H1 (cell line): Measurements from ENCODE around the gene SNX19. TPM values are rescaled to one million over a fixed set of nuclear protein-coding genes. Genes with fewer than 3 reads are reported as not detected.

Source experiments
- CTCF ChIA-PET: fragments of 300-600 bp; sonication (Branson Sonifier 250); formaldehyde crosslinking; loops from one replicate; lab custom pipeline; 2021; ENCODE audit not compliant: partially characterized antibody; lab: Charles Lee
- POLR2A ChIA-PET: fragments of 300-600 bp; sonication (Branson Sonifier 250); formaldehyde crosslinking; loops from one replicate; lab custom pipeline; 2021; ENCODE audit warnings: inconsistent platforms; ENCODE audit not compliant: partially characterized antibody; lab: Charles Lee
- DNase-seq, 2 experiments: peaks; one replicate each; pipeline versions ENCODE4 v3.0.0 to v3.0.0-alpha.2; 2010 to 2022; ENCODE audit warnings: low spot score in 2 of 2, low read depth in 1 of 2, mixed read lengths in 1 of 2
- FAIRE-seq: peaks from 2 replicates; lab custom pipeline; 2011; peaks lifted over from hg19 to GRCh38; lab: Jason Lieb, UNC
- H2AFZ ChIP-seq: 2 replicates; pipeline ENCODE4 v1.8.1; 2012; ENCODE audit warnings: low read length, inconsistent platforms
- H2AK5ac ChIP-seq: 2 replicates; pipeline ENCODE4 v1.6.1; 2013; ENCODE audit warnings: low read depth, low read length
- H2BK120ac ChIP-seq: replicated peaks from 2 replicates; pipeline ENCODE3; 2013; ENCODE audit warnings: low read depth, low read length, inconsistent platforms
- H2BK12ac ChIP-seq: 2 replicates; pipeline ENCODE4 v1.6.1; 2013; ENCODE audit warnings: low read depth, low read length
- H2BK15ac ChIP-seq: 2 replicates; pipeline ENCODE4 v1.6.1; 2013; ENCODE audit warnings: low read length
- H2BK20ac ChIP-seq: 2 replicates; pipeline ENCODE4 v1.6.1; 2013; ENCODE audit warnings: low read length
- H2BK5ac ChIP-seq: 2 replicates; pipeline ENCODE4 v1.6.1; 2013; ENCODE audit warnings: low read depth, low read length
- H3K14ac ChIP-seq: 2 replicates; pipeline ENCODE4 v1.6.1; 2013; ENCODE audit warnings: inconsistent platforms; ENCODE audit not compliant: insufficient read length
- H3K18ac ChIP-seq: 2 replicates; pipeline ENCODE4 v1.6.1; 2013; ENCODE audit warnings: low read length; ENCODE audit errors: extremely low read depth
- H3K23ac ChIP-seq: 2 replicates; pipeline ENCODE4 v1.6.1; 2013; ENCODE audit warnings: inconsistent platforms; ENCODE audit not compliant: insufficient read length
- H3K23me2 ChIP-seq: 2 replicates; pipeline ENCODE4 v1.6.1; 2013; ENCODE audit warnings: low read depth, low read length
- H3K27ac ChIP-seq: 2 replicates; pipeline ENCODE4 v1.6.1; 2011; ENCODE audit warnings: low read depth, low read length, inconsistent platforms
- H3K27me3 ChIP-seq, 4 experiments: replicated peaks in 1 of 4; 1 replicate in 1 of 4; 2 replicates in 3 of 4; pipeline versions ENCODE4 v1.6.1 to v1.8.1; 2011 to 2013; ENCODE audit warnings: low read length in 3 of 4, mild to moderate bottlenecking in 3 of 4, inconsistent platforms in 2 of 4, mixed read lengths in 2 of 4, moderate library complexity in 1 of 4; ENCODE audit not compliant: control insufficient read depth in 3 of 4, insufficient read depth in 3 of 4; ENCODE audit errors: extremely low read depth in 1 of 4
- H3K36me3 ChIP-seq, 4 experiments: 2 replicates each; pipeline versions ENCODE4 v1.6.1 to v1.8.1; 2011 to 2013; ENCODE audit warnings: mild to moderate bottlenecking in 4 of 4, low read length in 3 of 4, moderate library complexity in 2 of 4, control low read depth in 1 of 4, inconsistent platforms in 1 of 4; ENCODE audit not compliant: insufficient read depth in 4 of 4, control insufficient read depth in 2 of 4
- H3K4ac ChIP-seq: replicated peaks from 2 replicates; pipeline ENCODE3; 2013; ENCODE audit warnings: low read length, low read depth, mixed read lengths, inconsistent platforms; ENCODE audit not compliant: insufficient read length
- H3K4me1 ChIP-seq, 4 experiments: replicated peaks in 1 of 4; 1 replicate in 1 of 4; 2 replicates in 3 of 4; pipeline versions ENCODE4 v1.6.1 to v1.8.1; 2011 to 2013; ENCODE audit warnings: low read length in 3 of 4, inconsistent platforms in 2 of 4, mixed read lengths in 1 of 4; ENCODE audit not compliant: insufficient read depth in 4 of 4, control insufficient read depth in 3 of 4
- H3K4me2 ChIP-seq, 2 experiments: 2 replicates each; pipeline versions ENCODE4 v1.6.1 to v1.8.1; 2011 to 2013; ENCODE audit warnings: low read depth in 2 of 2, low read length in 2 of 2, control low read depth in 1 of 2, inconsistent platforms in 1 of 2, mild to moderate bottlenecking in 1 of 2; ENCODE audit not compliant: insufficient read depth in 1 of 2
- H3K4me3 ChIP-seq, 4 experiments: fragments of 200-600, 300-600 bp in 1 of 4; sonication (generic), shearing (Covaris generic), sonication (Bioruptor Twin) in 1 of 4; 2 replicates each; pipeline versions ENCODE4 v1.5.1 to v1.8.1; 2011 to 2016; ENCODE audit warnings: low read length in 4 of 4, low read depth in 3 of 4, control low read depth in 2 of 4, inconsistent platforms in 2 of 4, mild to moderate bottlenecking in 2 of 4, mixed read lengths in 1 of 4, moderate library complexity in 1 of 4; ENCODE audit not compliant: insufficient read depth in 2 of 4; ENCODE audit errors: extremely low read depth in 1 of 4
- H3K56ac ChIP-seq: replicated peaks from 2 replicates; pipeline ENCODE3; 2013; ENCODE audit warnings: low read depth, mild to moderate bottlenecking, mixed read lengths, low read length, inconsistent platforms; ENCODE audit not compliant: insufficient read length
- H3K79me1 ChIP-seq: 2 replicates; pipeline ENCODE4 v1.6.1; 2013; ENCODE audit warnings: low read depth, low read length, control low read depth
- H3K79me2 ChIP-seq, 2 experiments: 2 replicates each; pipeline versions ENCODE4 v1.6.1 to v1.8.1; 2012 to 2013; ENCODE audit warnings: low read length in 2 of 2, mild to moderate bottlenecking in 2 of 2, inconsistent platforms in 1 of 2; ENCODE audit not compliant: insufficient read depth in 2 of 2, control insufficient read depth in 1 of 2
- H3K9ac ChIP-seq, 4 experiments: replicated peaks in 1 of 4; 1 replicate in 1 of 4; 2 replicates in 3 of 4; pipeline versions ENCODE4 v1.6.1 to v1.8.1; 2011 to 2013; ENCODE audit warnings: low read depth in 3 of 4, low read length in 3 of 4, control low read depth in 2 of 4, mild to moderate bottlenecking in 2 of 4, moderate library complexity in 2 of 4, inconsistent platforms in 1 of 4; ENCODE audit errors: extremely low read depth in 1 of 4
- H3K9me3 ChIP-seq, 2 experiments: 2 replicates each; pipeline versions ENCODE4 v1.6.1 to v1.8.1; 2012 to 2013; ENCODE audit warnings: mild to moderate bottlenecking in 2 of 2, moderate library complexity in 2 of 2, control low read depth in 1 of 2, inconsistent platforms in 1 of 2, low read depth in 1 of 2, low read length in 1 of 2, mixed read lengths in 1 of 2; ENCODE audit not compliant: insufficient read depth in 2 of 2
- H4K20me1 ChIP-seq, 2 experiments: replicated peaks in 1 of 2; 2 replicates each; pipeline versions ENCODE3 to v1.8.1; 2011 to 2013; ENCODE audit warnings: inconsistent platforms in 2 of 2, low read length in 2 of 2, mild to moderate bottlenecking in 1 of 2; ENCODE audit not compliant: insufficient read depth in 2 of 2, control insufficient read depth in 1 of 2
- H4K5ac ChIP-seq: 2 replicates; pipeline ENCODE4 v1.6.1; 2013; ENCODE audit warnings: low read length, low read depth, mixed read lengths, inconsistent platforms; ENCODE audit not compliant: insufficient read length
- H4K8ac ChIP-seq: 2 replicates; pipeline ENCODE4 v1.8.0; 2013; ENCODE audit warnings: mild to moderate bottlenecking, moderate library complexity, low read length, inconsistent platforms; ENCODE audit not compliant: insufficient read depth; ENCODE audit errors: extremely low read depth
- H4K91ac ChIP-seq: replicated peaks from 2 replicates; pipeline ENCODE3; 2013; ENCODE audit warnings: low read length, mixed read lengths, inconsistent platforms; ENCODE audit not compliant: insufficient read length
- ATF2 ChIP-seq: IDR thresholded peaks from 2 replicates; pipeline ENCODE4 v1.6.1; 2012; ENCODE audit warnings: low read length, inconsistent platforms
- ATF3 ChIP-seq: IDR thresholded peaks from 2 replicates; pipeline ENCODE4 v1.6.1; 2011; ENCODE audit warnings: low read depth, mild to moderate bottlenecking, low read length; ENCODE audit not compliant: insufficient read depth
- BACH1 ChIP-seq: IDR thresholded peaks from 2 replicates; pipeline ENCODE4 v1.6.1; 2012; ENCODE audit warnings: low read length, improper control_type of control experiment
- BCL11A ChIP-seq, 2 experiments: IDR thresholded peaks; one replicate each; pipeline ENCODE4 v1.6.1; 2011; ENCODE audit warnings: low read depth in 2 of 2, low read length in 2 of 2, mild to moderate bottlenecking in 2 of 2
- CBX8 ChIP-seq: fragments of 300-800, 300-1000 bp; sonication (generic); IDR thresholded peaks from 2 replicates; pipeline ENCODE4 v1.7.1; 2016; ENCODE audit warnings: low read depth, low read length, borderline replicate concordance
- CHD1 ChIP-seq: IDR thresholded peaks from 2 replicates; pipeline ENCODE4 v1.6.1; 2012; ENCODE audit warnings: low read depth, low read length, improper control_type of control experiment
- E2F6 ChIP-seq: IDR thresholded peaks from 2 replicates; pipeline ENCODE4 v1.6.1; 2012; ENCODE audit warnings: inconsistent platforms
- NANOG ChIP-seq: IDR thresholded peaks from 2 replicates; pipeline ENCODE4 v1.6.1; 2011; ENCODE audit warnings: low read length, low read depth, mild to moderate bottlenecking, inconsistent platforms; ENCODE audit not compliant: insufficient read depth, poor library complexity, severe bottlenecking
- PHF8 ChIP-seq: fragments of 200-600 bp; sonication (generic); conservative IDR thresholded peaks from 2 replicates; pipeline ENCODE4 v1.7.1; 2012; ENCODE audit warnings: low read depth, mild to moderate bottlenecking, inconsistent platforms, low read length, moderate library complexity
- SUZ12 ChIP-seq: fragments of 200-600 bp; sonication (generic); IDR thresholded peaks from 2 replicates; pipeline ENCODE4 v1.6.1; 2012; ENCODE audit warnings: mild to moderate bottlenecking, inconsistent platforms, low read length, moderate library complexity, mixed read lengths
- TAF1 ChIP-seq: IDR thresholded peaks from 2 replicates; pipeline ENCODE4 v1.6.1; 2011; ENCODE audit warnings: mild to moderate bottlenecking, low read depth, low read length
- WGBS, 2 experiments: shearing (Covaris generic) in 1 of 2; methylation state at CpG; one replicate each; pipeline versions ENCODE4 v1.1.6 to v1.1.7; 2013 to 2015; ENCODE audit warnings: low lambda C conversion rate in 2 of 2, mixed read lengths in 2 of 2, inconsistent platforms in 1 of 2, low coverage in 1 of 2, missing lambda C conversion rate in 1 of 2; ENCODE audit not compliant: insufficient replicate concordance in 2 of 2, insufficient coverage in 1 of 2, insufficient read length in 1 of 2; ENCODE audit errors: extremely low coverage in 1 of 2, missing lambda C conversion rate in 1 of 2; 5-methylcytosine and 5-hydroxymethylcytosine counted together
- polyA plus RNA-seq, 7 experiments: library from polyadenylated mRNA; depleted of rRNA in 3 of 7; stranded (reverse) in 5 of 7; unstranded in 2 of 7; fragments of >200 nt in 5 of 7; fragments of 200-250 nt in 2 of 7; gene quantifications; 1 replicate in 5 of 7; 2 replicates in 1 of 7; 4 replicates in 1 of 7; pipeline versions ENCODE4 v1.2.1 to v1.2.3, GENCODE V29; 2011 to 2013; ENCODE audit warnings: missing spikeins in 2 of 7, mixed read lengths in 2 of 7
- total RNA-seq: library from RNA; stranded (reverse); fragmentation: NEBNext Ultra II Directional; extraction: Animal tissue kit (Norgen Biotek cat#: 25700); gene quantifications from 2 replicates; pipeline ENCODE4 v1.2.1, GENCODE V29; 2021

SNX19 gene
- total and polyA plus RNA-seq, 2 of the 8 experiments (the other 6 are each of a cell fraction or from before 2014, with no cell fraction given): 15.0 to 25.2 TPM

GRCh38 chr11:130899106-130899505 lies 17.2 kb downstream of the SNX19 start:
- Histone ChIP-seq H4K20me1 (peaks cover 1 to 2% of the 10 kb centered on the region in 2 experiments), H3K4me3 (no peak overlapping the region), H2BK15ac (no peak overlapping the region), H3K4me1 (peaks cover 0 to 3% (median 0%) of the 10 kb centered on the region in 4 experiments; a peak in 3 of 7 replicates), H3K56ac (no peak overlapping the region), H3K79me1 (no peaks in the 10 kb centered on the region), H3K27ac (no peak overlapping the region), H3K23ac (no peak overlapping the region), H3K27me3 (no peaks in the 10 kb centered on the region), H3K36me3 (peaks cover 7 to 54% (median 37%) of the 10 kb centered on the region in 4 experiments; a peak in 7 of 8 replicates), H4K5ac (no peak overlapping the region), H2BK5ac (no peak overlapping the region), H3K4ac (no peak overlapping the region), H2BK12ac (no peak overlapping the region), H3K9ac (no peak overlapping the region), H3K23me2 (no peaks in the 10 kb centered on the region), H2AFZ (no peak overlapping the region), H4K91ac (no peak overlapping the region), H3K9me3 (no peaks in the 10 kb centered on the region), H3K79me2 (no peaks in the 10 kb centered on the region), H3K18ac (no peak overlapping the region), H2BK120ac (no peak overlapping the region), H2BK20ac (no peak overlapping the region), H2AK5ac (no peak overlapping the region), H3K14ac (no peak overlapping the region), H4K8ac (no peak overlapping the region), H3K4me2 (no peak overlapping the region)
- DNase-seq: no peak
- ChIA-PET CTCF (interaction anchor here (0.6 to 10.7 kb wide), 8 partner anchors 15 to 465 kb away, joined by 3 to 115 read pairs (median 5); partner anchors contain the start of genes ADAMTS15 and SNX19), POLR2A (interaction anchor here (0.8 to 1.1 kb wide), 2 partner anchors 12 to 17 kb away, joined by 3 to 4 read pairs; partner anchors contain the start of gene SNX19)
- FAIRE-seq: no peak
- WGBS, 2 experiments: 95% methylated on average over 4 of the region's 4 CpGs; no CpG with 5 or more reads in 1 of the 2 experiments
- TF ChIP-seq CHD1 (no peak), TAF1 (no peak), SUZ12 (no peak), NANOG (no peak), BCL11A (IDR thresholded peaks at IDR 0.05; ENCODE audit: low read depth in 2 of 2, low read length in 2 of 2) (no peak), PHF8 (no peak), E2F6 (no peak), CBX8 (no peak), ATF2 (no peak), ATF3 (no peak), BACH1 (no peak)
